Measurements from ENCODE around the gene ALDH2.
A peak's percentile ranks its signal among the peaks of the same experiment; 100 is the strongest.
"Not testable (repeated sequence)": the region's sequence is repeated elsewhere in the genome, so short reads cannot be mapped to it uniquely, and the experiment has no call there.

Gene ALDH2

DNA sequence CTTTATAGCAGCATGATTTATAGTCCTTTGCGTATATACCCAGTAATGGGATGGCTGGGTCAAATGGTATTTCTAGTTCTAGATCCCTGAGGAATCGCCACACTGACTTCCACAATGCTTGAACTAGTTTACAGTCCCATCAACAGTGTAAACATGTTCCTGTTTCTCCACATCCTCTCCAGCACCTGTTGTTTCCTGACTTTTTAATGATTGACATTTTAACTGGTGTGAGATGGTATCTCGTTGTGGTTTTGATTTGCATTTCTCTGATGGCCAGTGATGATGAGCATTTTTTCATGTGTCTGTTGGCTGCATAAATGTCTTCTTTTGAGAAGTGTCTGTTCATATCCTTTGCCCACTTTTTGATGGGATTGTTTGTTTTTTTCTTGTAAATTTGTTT is 62.9 kb downstream of the ALDH2 start:
- DNase-seq = not testable (repeated sequence)

GRCh38 chr12:111834740-111835386 is 68.1 kb downstream of the ALDH2 start:
- DNase-seq = not testable (repeated sequence)

- DNase-seq = not testable (repeated sequence)
Measured at GRCh38 chr12:111835531-111836181, 68.9 kb downstream of the ALDH2 start.

GRCh38 chr12:111838353-111838752 is 71.6 kb downstream of the ALDH2 start:
- DNase-seq = no peak

DNA sequence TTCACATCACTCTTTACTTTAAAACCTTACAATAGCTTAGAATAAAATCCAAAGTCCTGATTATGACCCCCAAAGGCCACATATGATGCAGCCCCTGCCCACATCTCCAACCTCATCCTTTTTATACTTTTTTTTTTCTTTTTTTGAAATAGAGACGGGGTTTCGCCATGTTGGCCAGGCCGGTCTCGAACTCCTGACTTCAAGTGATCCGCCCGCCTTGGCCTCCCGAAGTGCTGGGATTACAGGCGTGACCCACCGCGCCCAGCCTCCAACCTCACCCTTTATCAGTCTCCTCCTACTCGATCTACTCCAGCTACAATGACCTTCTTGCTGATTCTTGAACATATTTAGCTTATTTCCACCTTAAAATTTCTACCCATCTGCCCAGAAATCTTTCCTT is 74.1 kb downstream of the ALDH2 start:
- DNase-seq = no peak

DNA sequence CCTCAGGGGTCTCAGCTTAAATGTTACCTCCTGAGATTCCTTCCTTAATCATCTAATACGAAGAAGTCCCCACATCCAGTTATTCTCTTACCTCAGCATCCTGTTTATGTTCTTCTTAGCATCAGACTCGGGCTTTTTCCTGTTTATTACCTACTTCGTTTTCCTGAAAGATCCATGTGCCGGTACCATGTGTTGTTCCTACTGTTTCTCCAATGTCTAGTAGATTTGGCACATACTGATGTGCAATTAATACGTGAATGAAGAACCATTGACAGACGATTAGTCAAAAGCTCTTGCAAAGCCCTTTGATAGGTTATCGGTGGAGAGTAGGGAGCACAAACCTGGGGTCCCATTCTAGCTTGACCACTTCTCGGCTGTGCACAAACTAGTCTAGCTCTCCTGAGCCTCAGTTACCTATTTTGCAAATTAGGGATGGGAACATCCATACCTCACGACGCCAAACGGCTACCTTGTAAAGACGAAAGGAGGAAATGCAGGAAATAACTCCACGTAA is 74.6 kb downstream of the ALDH2 start:
- peak in 1 of 2 donors; percentile 7 for DNase-seq

- peak; percentile 97 to 99 for DNase-seq
Measured at GRCh38 chr12:111841750-111842555, 75.2 kb downstream of the ALDH2 start, which contains the start of gene MAPKAPK5. Gene MAPKAPK5, plus strand, starts transcription at chr12:111842228. Its CDS starts 506 bp downstream, at chr12:111842734.

DNA sequence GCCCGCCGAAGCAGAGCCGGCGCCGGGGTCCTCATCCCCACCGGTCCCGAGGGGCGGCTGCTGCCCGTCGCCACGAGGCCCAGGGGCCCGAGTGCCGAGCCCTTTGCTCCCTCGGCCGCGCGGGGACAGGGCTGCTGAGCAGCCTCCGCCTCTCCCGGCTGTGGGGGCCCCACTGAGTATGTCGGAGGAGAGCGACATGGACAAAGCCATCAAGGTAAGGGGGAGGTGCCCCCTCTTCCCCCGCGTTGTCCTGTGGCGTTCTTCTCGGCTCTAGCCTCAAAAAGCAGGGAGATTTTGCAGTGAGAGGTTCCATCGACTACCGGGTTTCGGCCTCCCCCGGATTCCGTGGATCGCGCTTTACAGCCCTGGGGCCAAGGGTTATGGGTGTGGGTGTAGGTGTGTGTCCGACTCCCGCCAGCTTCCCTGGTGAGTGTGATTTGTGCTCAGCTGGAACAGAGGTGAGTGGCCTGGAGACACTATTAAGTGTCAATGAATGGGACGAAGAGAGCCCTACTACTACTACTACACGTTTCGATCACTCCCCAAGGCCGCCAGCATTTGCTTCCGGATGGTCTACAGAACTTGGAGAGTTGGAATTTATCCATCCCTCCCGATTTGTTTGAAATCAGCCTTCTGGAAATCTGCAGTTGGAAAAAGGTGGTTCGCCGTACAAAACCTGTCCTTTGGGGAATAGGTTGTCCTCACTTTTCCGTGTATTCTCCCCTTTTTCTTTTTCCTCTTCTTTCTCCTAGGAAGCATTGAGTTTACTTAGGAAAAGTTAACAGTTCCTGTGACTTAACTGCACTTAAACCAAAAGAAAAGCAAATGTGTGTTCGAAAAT is 76.0 kb downstream of the ALDH2 start:
- DNase-seq = peak; percentile 16 to 20

DNA sequence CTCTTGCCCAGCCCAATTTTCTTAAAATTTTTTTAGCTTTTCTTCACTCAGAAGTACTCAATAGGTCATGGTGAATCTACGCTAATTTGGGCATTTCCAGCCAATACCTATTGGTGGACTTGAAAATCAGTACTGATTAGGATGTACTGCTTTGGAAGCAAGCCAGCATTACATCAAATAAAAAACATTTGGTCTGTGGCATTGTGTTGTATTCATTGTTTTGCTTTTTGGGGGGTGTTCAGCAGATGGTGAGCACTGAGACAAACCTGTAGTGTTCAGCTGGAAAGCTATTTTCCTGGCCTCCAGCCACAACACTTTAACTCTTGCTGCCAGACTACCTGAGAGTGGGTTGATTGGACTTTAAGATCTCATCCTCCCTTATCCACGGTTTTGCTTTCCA is 79.3 kb downstream of the ALDH2 start:
- DNase-seq = no peak

DNA sequence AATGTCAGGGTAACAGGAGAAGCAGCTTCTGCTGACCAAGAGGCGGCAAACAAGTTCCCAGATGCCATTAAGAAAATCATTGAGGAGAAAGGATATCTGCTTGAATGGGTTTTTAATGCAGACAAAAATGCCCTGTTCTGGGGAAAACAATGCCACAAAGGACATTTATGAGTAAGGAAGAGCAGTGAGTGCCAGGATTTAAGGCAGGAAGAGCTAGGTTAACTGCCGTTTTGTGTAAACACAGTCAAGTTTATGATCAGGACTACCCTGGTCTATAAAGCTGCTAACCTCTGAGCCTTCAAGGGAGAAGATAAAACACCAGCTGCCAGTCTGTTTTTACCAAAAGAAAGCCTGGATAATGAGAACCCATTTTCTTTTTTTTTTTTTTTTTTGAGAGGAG is 83.8 kb downstream of the ALDH2 start:
- DNase-seq = no peak

DNA sequence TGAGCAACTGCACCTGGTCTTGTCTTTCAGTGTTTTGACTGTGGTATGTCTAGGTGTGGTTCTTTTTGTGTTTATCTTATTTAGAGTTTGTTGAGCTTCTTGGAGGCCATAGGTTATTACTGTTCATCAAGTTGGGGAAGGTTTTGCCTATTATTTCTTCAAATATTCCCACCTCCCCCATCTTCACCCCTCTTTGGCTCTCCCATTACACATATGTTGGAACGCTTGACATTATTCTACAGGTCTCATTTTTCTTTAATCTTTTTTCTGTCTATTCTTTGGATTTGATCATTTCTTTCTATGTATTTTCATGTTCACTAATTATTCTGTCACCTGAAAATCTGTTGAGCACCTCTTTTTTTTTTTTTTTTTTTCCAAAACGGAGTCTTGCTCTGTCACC is 91.5 kb downstream of the ALDH2 start:
- no peak for DNase-seq

DNA sequence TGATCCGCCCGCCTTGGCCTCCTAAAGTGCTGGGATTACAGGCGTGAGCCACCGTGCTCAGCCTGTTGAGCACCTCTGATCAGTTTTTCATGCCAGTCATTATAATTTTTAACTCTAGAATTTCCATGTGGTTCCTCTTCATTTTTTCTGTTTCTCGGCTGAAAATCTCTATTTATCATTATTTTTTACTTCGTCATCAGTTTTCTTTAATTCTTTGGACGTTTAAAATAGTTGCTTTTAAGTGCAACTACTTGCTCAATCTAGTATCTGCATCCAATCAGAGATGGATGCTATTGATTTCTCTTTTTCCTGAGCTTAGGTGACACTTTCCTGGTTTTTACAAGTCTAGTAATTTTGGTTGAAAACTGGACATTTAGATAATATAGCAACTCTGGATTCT is 92.0 kb downstream of the ALDH2 start:
- no peak for DNase-seq

DNA sequence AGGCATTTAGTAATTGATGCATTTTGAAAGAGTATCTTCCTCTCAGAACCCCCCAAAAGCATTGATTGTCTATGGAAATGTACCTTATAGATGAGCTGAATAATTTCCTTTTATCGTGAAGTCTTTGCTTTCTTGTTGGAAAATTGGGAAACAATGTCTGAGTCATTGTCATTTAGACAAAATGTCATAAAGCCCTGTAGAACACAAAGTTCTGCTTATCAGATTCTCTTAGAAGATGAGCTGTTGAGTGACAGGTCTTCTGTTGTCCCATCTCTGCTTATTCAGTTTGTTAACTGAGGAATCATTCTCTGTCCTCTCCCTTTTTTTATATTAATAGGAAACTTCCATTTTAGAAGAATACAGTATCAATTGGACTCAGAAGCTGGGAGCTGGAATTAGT is 98.2 kb downstream of the ALDH2 start:
- DNase-seq = no peak
